Tibial nerve (tissue), 4 donors: ENCODE measurements around the gene DRD4. TPM values are rescaled to one million over a fixed set of nuclear protein-coding genes. Genes with fewer than 3 reads are reported as not detected.
A peak's percentile ranks its signal among the peaks of the same experiment; 100 is the strongest.

Experiments
- DNase-seq, 2 donors: peaks; one replicate each; pipeline ENCODE4 v3.0.0-alpha.2; 2019; ENCODE audit warnings: low spot score in 2 of 2
- H3K27ac ChIP-seq, 4 donors: fragments of 200-600 bp; sonication (generic) in 3 of 4; one replicate each; pipeline ENCODE4 v1.5.1; 2017 to 2019; ENCODE audit warnings: mild to moderate bottlenecking in 1 of 4
- H3K27me3 ChIP-seq, 2 donors: fragments of 200-600 bp; sonication (generic) in 1 of 2; one replicate each; pipeline versions ENCODE4 v1.5.1 to v1.6.0; 2017 to 2019
- H3K36me3 ChIP-seq, 3 donors: fragments of 200-600 bp; sonication (generic); one replicate each; pipeline ENCODE4 v1.5.1; 2018 to 2019
- H3K4me1 ChIP-seq, 4 donors: fragments of 200-600 bp; sonication (generic) in 3 of 4; one replicate each; pipeline ENCODE4 v1.5.1; 2017 to 2019
- H3K4me3 ChIP-seq, 4 donors: fragments of 200-600 bp; sonication (generic) in 3 of 4; one replicate each; pipeline ENCODE4 v1.5.1; 2017 to 2019; ENCODE audit warnings: mild to moderate bottlenecking in 1 of 4, moderate library complexity in 1 of 4
- H3K9me3 ChIP-seq, 4 donors: fragments of 200-600 bp; sonication (generic) in 3 of 4; one replicate each; pipeline ENCODE4 v1.5.1; 2017 to 2019
- EP300 ChIP-seq, 2 donors: sonication (generic); formaldehyde crosslinking; IDR thresholded peaks; one replicate each; pipeline ENCODE4 v1.6.1; 2017; ENCODE audit warnings: antibody characterized with exemption in 2 of 2, mild to moderate bottlenecking in 1 of 2
- POLR2A ChIP-seq, 2 donors: fragments of 450-650 bp; IDR thresholded peaks; one replicate each; pipeline ENCODE4 v1.6.1; 2017; ENCODE audit warnings: antibody characterized with exemption in 2 of 2, mild to moderate bottlenecking in 2 of 2, moderate library complexity in 2 of 2
- WGBS, 2 donors: methylation state at CpG; one replicate each; pipeline ENCODE4 v1.1.5; 2018; 5-methylcytosine and 5-hydroxymethylcytosine counted together
- total RNA-seq, 4 donors: library from RNA; depleted of rRNA; stranded (reverse); fragments of >200 nt; gene quantifications; one replicate each; pipeline ENCODE4 v1.1.0, GENCODE V29; 2016
- TF ChIP-seq, protein P1 (sequence below), 5 experiments: fragments of 200-600 bp in 3 of 5; fragments of 450-650 bp in 2 of 5; sonication (generic) in 3 of 5; IDR thresholded peaks; one replicate each; pipeline ENCODE4 v1.5.1; 2016 to 2019; ENCODE audit warnings: antibody characterized with exemption in 5 of 5, mild to moderate bottlenecking in 3 of 5, moderate library complexity in 2 of 5

DRD4 gene
- total RNA-seq, 4 donors from 2014 or later: 0.84 to 2.5 (median 0.90) TPM; not detected in 1

DNA sequence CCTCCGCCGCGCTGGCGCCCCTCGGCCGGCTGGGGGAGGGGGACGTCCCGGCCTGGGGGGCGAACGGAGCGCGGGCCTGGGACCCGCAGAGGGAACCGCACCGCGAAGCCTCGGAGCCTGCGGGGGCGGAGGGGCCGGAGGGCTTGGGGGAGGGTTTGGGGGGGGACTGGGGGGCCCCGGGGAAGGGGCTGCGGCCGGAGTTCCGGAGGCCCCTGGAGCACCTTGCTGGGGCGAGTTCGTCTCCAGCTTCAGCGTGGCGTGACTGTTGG is 9.8 kb upstream of the DRD4 start:
- whole genome bisulfite sequencing, 2 donors: 39 to 58% methylated on average over 7 to 10 of the region's 28 CpGs
- no peak for TF ChIP-seq POLR2A (IDR thresholded peaks at IDR 0.05)
- TF ChIP-seq EP300 (IDR thresholded peaks at IDR 0.05): no peak

DNA sequence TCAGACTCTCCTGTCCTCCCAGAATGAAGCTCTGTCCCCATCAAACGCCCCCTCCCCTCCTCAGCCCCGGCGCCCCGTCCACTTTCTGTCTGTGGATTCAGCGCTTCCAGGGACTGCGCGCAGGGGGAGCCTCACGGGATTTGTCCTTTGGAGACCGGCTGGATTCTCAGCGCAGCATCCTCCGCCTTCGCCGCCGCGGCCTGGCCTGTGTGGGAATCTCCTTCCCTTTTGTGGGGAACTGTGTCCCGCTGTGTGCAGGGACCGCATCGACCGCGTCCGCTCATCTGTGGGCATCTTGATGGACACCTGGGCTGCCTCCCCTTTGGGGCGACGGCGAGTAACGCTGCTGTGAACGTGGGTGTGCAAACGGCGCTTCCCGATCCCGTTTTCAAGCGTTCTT is 9.0 kb upstream of the DRD4 start:
- Histone ChIP-seq H3K4me1 (peaks cover 0 to 16% (median 3%) of the 10 kb centered on the region in 4 donors), H3K27me3 (peaks cover 0 to 37% of the 10 kb centered on the region in 2 donors), H3K36me3 (peaks cover 0 to 25% (median 0%) of the 10 kb centered on the region in 3 donors), H3K9me3 (no peaks in the 10 kb centered on the region), H3K4me3 (no peak overlapping the region), H3K27ac (no peak overlapping the region)
- no peak for DNase-seq
- WGBS, 2 donors: 94 to 95% methylated on average over 31 of the region's 31 CpGs
- TF ChIP-seq, protein P1, sequence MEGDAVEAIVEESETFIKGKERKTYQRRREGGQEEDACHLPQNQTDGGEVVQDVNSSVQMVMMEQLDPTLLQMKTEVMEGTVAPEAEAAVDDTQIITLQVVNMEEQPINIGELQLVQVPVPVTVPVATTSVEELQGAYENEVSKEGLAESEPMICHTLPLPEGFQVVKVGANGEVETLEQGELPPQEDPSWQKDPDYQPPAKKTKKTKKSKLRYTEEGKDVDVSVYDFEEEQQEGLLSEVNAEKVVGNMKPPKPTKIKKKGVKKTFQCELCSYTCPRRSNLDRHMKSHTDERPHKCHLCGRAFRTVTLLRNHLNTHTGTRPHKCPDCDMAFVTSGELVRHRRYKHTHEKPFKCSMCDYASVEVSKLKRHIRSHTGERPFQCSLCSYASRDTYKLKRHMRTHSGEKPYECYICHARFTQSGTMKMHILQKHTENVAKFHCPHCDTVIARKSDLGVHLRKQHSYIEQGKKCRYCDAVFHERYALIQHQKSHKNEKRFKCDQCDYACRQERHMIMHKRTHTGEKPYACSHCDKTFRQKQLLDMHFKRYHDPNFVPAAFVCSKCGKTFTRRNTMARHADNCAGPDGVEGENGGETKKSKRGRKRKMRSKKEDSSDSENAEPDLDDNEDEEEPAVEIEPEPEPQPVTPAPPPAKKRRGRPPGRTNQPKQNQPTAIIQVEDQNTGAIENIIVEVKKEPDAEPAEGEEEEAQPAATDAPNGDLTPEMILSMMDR (IDR thresholded peaks at IDR 0.05): no peak
- TF ChIP-seq EP300 (IDR thresholded peaks at IDR 0.05): no peak
- TF ChIP-seq POLR2A (IDR thresholded peaks at IDR 0.05): no peak

More for the DNA sequence above, 9.8 kb upstream of the DRD4 start:
- Histone ChIP-seq H3K4me1 (peaks cover 0 to 16% (median 3%) of the 10 kb centered on the region in 4 donors), H3K27me3 (peaks cover 0 to 44% of the 10 kb centered on the region in 2 donors), H3K4me3 (no peak overlapping the region), H3K36me3 (peaks cover 0 to 29% (median 0%) of the 10 kb centered on the region in 3 donors), H3K9me3 (no peaks in the 10 kb centered on the region), H3K27ac (no peak overlapping the region)
- DNase-seq: no peak

DNA sequence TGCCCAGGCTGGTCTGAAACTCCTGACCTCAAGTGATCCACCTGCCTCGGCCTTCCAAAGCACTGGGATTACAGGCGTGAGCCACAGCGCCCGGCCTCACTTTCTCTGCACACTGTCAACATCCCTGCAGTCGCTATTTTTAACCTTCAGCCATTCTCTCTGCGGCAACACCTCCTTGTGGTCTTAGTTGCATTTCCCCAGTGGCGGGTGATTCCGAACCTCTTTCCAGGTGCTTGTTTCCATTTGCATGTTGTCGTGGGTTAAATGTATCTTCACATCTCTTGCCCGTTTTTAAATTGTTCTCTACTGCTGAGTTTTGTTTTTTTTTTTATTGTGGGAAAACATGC is 7.9 kb upstream of the DRD4 start:
- DNase-seq: no peak
- Histone ChIP-seq H3K9me3 (no peaks in the 10 kb centered on the region), H3K4me3 (no peak overlapping the region), H3K27me3 (peaks cover 0 to 25% of the 10 kb centered on the region in 2 donors), H3K36me3 (peaks cover 0 to 13% (median 0%) of the 10 kb centered on the region in 3 donors), H3K4me1 (peaks cover 0 to 16% (median 3%) of the 10 kb centered on the region in 4 donors), H3K27ac (no peak overlapping the region)
- 61 to 63% methylated on average over 10 of the region's 10 CpGs for WGBS, 2 donors
- TF ChIP-seq, protein P1 (IDR thresholded peaks at IDR 0.05): no peak
- TF ChIP-seq POLR2A (IDR thresholded peaks at IDR 0.05): no peak
- TF ChIP-seq EP300 (IDR thresholded peaks at IDR 0.05): no peak

DNA sequence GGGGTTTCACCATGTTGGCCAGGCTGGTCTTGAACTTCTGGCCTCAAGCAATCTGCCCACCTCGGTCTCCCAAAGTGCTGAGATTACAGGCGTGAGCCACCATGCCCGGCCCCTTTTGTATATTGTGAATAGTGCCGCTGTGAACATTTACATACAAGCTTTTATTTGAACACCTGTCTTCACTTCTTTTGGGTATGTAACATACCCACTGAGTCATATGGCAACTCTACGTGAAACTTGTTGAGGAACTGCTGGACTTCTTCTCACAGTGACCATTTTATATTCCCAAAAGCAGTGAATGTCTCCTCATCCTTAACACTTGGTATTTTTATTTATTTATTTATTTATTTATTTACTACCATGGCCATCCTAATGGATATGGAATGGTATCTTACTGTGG is 6.2 kb upstream of the DRD4 start:
- Histone ChIP-seq H3K4me3 (no peak overlapping the region), H3K27ac (no peak overlapping the region), H3K36me3 (peaks cover 0 to 10% (median 0%) of the 10 kb centered on the region in 3 donors), H3K4me1 (peaks cover 0 to 8% (median 3%) of the 10 kb centered on the region in 4 donors), H3K9me3 (no peaks in the 10 kb centered on the region), H3K27me3 (peaks cover 0 to 10% of the 10 kb centered on the region in 2 donors)
- WGBS, 2 donors: 90 to 92% methylated on average over 5 of the region's 5 CpGs
- TF ChIP-seq POLR2A (IDR thresholded peaks at IDR 0.05) (no peak), EP300 (IDR thresholded peaks at IDR 0.05) (no peak)
- TF ChIP-seq, protein P1 (IDR thresholded peaks at IDR 0.05): no peak
- no peak for DNase-seq

DNA sequence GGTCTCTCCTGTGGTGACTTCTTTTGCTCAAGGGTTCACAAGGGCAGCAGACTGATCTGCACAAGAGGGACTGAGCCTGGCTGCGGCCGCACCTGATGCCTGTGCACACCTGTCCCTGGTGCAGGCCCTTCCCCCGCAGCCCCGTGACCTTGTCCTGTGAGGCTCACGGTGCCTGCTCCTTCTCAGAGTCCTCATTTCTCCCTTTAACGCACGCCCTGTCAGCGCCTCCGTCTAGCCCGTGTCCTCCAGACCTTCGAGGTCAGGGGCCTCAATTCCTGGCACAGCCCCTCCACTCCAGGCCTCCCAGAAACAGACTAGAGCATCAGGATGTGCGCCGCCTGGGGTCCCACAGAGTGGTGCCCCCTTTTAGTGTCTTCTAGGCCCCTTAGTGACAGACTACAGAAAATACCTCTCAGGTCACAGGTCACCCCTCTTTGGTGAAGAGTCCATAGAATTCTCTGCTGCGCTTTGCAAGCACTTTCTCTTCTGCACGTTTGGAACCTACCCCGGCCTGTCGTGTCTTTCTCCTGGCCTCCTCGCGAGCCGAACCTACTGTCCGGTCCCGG is 1.0 kb upstream of the DRD4 start:
- Histone ChIP-seq H3K4me3 (no peak overlapping the region), H3K27ac (no peak overlapping the region), H3K36me3 (peaks cover 0 to 14% (median 0%) of the 10 kb centered on the region in 3 donors), H3K27me3 (peaks cover 0 to 36% of the 10 kb centered on the region in 2 donors), H3K4me1 (peaks cover 0 to 44% (median 20%) of the 10 kb centered on the region in 4 donors), H3K9me3 (no peaks in the 10 kb centered on the region)
- WGBS, 2 donors: 68% methylated on average over 21 to 22 of the region's 22 CpGs
- no peak for DNase-seq
- TF ChIP-seq, protein P1 (IDR thresholded peaks at IDR 0.05): no peak
- TF ChIP-seq POLR2A (IDR thresholded peaks at IDR 0.05): no peak
- TF ChIP-seq EP300 (IDR thresholded peaks at IDR 0.05): no peak

DNA sequence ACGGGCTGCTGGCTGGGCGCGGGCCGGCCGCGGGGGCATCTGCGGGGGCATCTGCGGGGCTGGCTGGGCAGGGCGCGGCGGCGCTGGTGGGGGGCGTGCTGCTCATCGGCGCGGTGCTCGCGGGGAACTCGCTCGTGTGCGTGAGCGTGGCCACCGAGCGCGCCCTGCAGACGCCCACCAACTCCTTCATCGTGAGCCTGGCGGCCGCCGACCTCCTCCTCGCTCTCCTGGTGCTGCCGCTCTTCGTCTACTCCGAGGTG is 194 bp downstream of the DRD4 start:
- DNase-seq: no peak
- TF ChIP-seq EP300 (IDR thresholded peaks at IDR 0.05): no peak
- TF ChIP-seq POLR2A (IDR thresholded peaks at IDR 0.05): no peak
- TF ChIP-seq, protein P1 (IDR thresholded peaks at IDR 0.05): no peak
- Histone ChIP-seq H3K9me3 (no peaks in the 10 kb centered on the region), H3K27me3 (peaks cover 0 to 36% of the 10 kb centered on the region in 2 donors), H3K27ac (no peak overlapping the region), H3K4me1 (peaks cover 0 to 44% (median 20%) of the 10 kb centered on the region in 4 donors), H3K4me3 (peak overlapping the region in 3 of 4 donors; percentile 3 to 32 (median 6)), H3K36me3 (peaks cover 0 to 25% (median 0%) of the 10 kb centered on the region in 3 donors)
- WGBS, 2 donors: 16% methylated on average over 17 of the region's 34 CpGs; no CpG with 5 or more reads in 1 of the 2 donors
